CD1c-positive myeloid dendritic cell (primary cell): ENCODE data around the gene AGT.
"Not testable (repeated sequence)": the region's sequence is repeated elsewhere in the genome, so short reads cannot be mapped to it uniquely, and the experiment has no call there.

ENCODE experiments used
- DNase-seq: peaks from one replicate; pipeline ENCODE4 v3.0.0-alpha.2; 2016; ENCODE audit errors: extremely low spot score

Gene AGT

GRCh38 chr1:230707732-230708630 is 5.9 kb downstream of the AGT start:
- DNase-seq = no peak

- DNase-seq = no peak
Observed at GRCh38 chr1:230706887-230707731, 6.8 kb downstream of the AGT start.

- DNase-seq = no peak
Observed at GRCh38 chr1:230706020-230706699, 7.8 kb downstream of the AGT start.

- DNase-seq = no peak
Observed at GRCh38 chr1:230705289-230706019, 8.5 kb downstream of the AGT start.

GRCh38 chr1:230704830-230705229 is 9.1 kb downstream of the AGT start:
- DNase-seq = no peak

- DNase-seq = no peak
Observed at GRCh38 chr1:230703679-230704385, 10.1 kb downstream of the AGT start.

- no peak for DNase-seq
Observed at GRCh38 chr1:230702934-230703678, 10.8 kb downstream of the AGT start.

- DNase-seq = no peak
Observed at GRCh38 chr1:230701895-230702768, 11.8 kb downstream of the AGT start.

GRCh38 chr1:230701434-230701833 is 12.5 kb downstream of the AGT start:
- DNase-seq = no peak

GRCh38 chr1:230700132-230700531 is 13.8 kb downstream of the AGT start:
- no peak for DNase-seq

- no peak for DNase-seq
Observed at GRCh38 chr1:230699716-230700115, 14.2 kb downstream of the AGT start.

- DNase-seq = not testable (repeated sequence)
Observed at GRCh38 chr1:230698964-230699363, 15.0 kb downstream of the AGT start.

GRCh38 chr1:230698130-230698529 is 15.8 kb downstream of the AGT start:
- DNase-seq = no peak

- DNase-seq = no peak
Observed at GRCh38 chr1:230696722-230697437, 17.0 kb downstream of the AGT start.

GRCh38 chr1:230696218-230696617 is 17.7 kb downstream of the AGT start:
- DNase-seq = no peak

GRCh38 chr1:230694991-230695390 is 18.9 kb downstream of the AGT start:
- DNase-seq = no peak

- no peak for DNase-seq
Observed at GRCh38 chr1:230694464-230694863, 19.5 kb downstream of the AGT start.

- DNase-seq = no peak
Observed at GRCh38 chr1:230693777-230694176, 20.1 kb downstream of the AGT start.
